IMR-90 (cell line): ENCODE measurements around the gene OR52B6. TPM values are rescaled to one million over a fixed set of nuclear protein-coding genes. Genes with fewer than 3 reads are reported as not detected.

Experiments
- ATAC-seq: fragments of 200-7000 bp; cut with Tn5 transposase; 2 replicates; pipeline ENCODE4 v1.9.1; 2020; ENCODE audit warnings: low read depth, mild to moderate bottlenecking, moderate library complexity
- BruUV-seq: library from RNA; stranded (reverse); fragments of 400-500 nt; replicated peaks from 2 replicates; lab custom pipeline; 2021; lab: Mats Ljungman, UMichigan
- CTCF ChIA-PET: fragments of 300-600 bp; formaldehyde crosslinking; extraction: SDS; loops from one replicate; lab custom pipeline; 2021; ENCODE audit warnings: antibody characterized with exemption; lab: Yijun Ruan, JAX
- POLR2A ChIA-PET: fragments of 300-600 bp; sonication (Branson Sonifier 250); formaldehyde crosslinking; loops from one replicate; lab custom pipeline; 2022; ENCODE audit warnings: antibody characterized with exemption; ENCODE audit not compliant: unreplicated experiment; lab: Charles Lee
- DNase-seq: peaks from one replicate; pipeline ENCODE4 v3.0.0; 2013
- H2AFZ ChIP-seq: replicated peaks from 2 replicates; pipeline ENCODE3; 2013; ENCODE audit warnings: low read length, mild to moderate bottlenecking; ENCODE audit not compliant: poor library complexity
- H2AK5ac ChIP-seq: 2 replicates; pipeline ENCODE4 v1.6.1; 2013; ENCODE audit warnings: low read depth, low read length, inconsistent platforms
- H2AK9ac ChIP-seq: replicated peaks from 2 replicates; pipeline ENCODE3; 2013; ENCODE audit warnings: mild to moderate bottlenecking, low read depth, low read length, moderate library complexity; ENCODE audit not compliant: poor library complexity
- H2BK120ac ChIP-seq: 2 replicates; pipeline ENCODE4 v1.6.1; 2013; ENCODE audit warnings: low read depth, low read length, inconsistent platforms
- H2BK15ac ChIP-seq: 3 replicates; pipeline ENCODE4 v1.6.1; 2013; ENCODE audit warnings: low read depth, low read length, inconsistent platforms
- H2BK20ac ChIP-seq: 2 replicates; pipeline ENCODE4 v1.6.1; 2013; ENCODE audit warnings: low read depth, mild to moderate bottlenecking, inconsistent platforms, low read length, moderate library complexity
- H2BK5ac ChIP-seq: 2 replicates; pipeline ENCODE4 v1.6.1; 2013; ENCODE audit warnings: mild to moderate bottlenecking, low read depth, low read length, inconsistent platforms; ENCODE audit not compliant: poor library complexity, severe bottlenecking
- H3K14ac ChIP-seq: replicated peaks from 2 replicates; pipeline ENCODE4 v1.6.1; 2013; ENCODE audit warnings: low read depth, low read length, inconsistent platforms
- H3K18ac ChIP-seq: 2 replicates; pipeline ENCODE4 v1.6.1; 2013; ENCODE audit warnings: low read depth, low read length, control low read depth
- H3K23ac ChIP-seq: 2 replicates; pipeline ENCODE4 v1.6.1; 2013; ENCODE audit warnings: low read depth, low read length, inconsistent platforms
- H3K27ac ChIP-seq: 2 replicates; pipeline ENCODE4 v1.5.1; 2013; ENCODE audit warnings: mild to moderate bottlenecking, control low read depth, low read length; ENCODE audit not compliant: insufficient read depth
- H3K27me3 ChIP-seq: 2 replicates; pipeline ENCODE4 v1.6.1; 2013; ENCODE audit warnings: low read length; ENCODE audit not compliant: control insufficient read depth, insufficient read depth
- H3K36me3 ChIP-seq: 2 replicates; pipeline ENCODE4 v1.6.1; 2013; ENCODE audit warnings: low read length, mixed read lengths; ENCODE audit not compliant: control insufficient read depth, insufficient read depth
- H3K4ac ChIP-seq: 2 replicates; pipeline ENCODE4 v1.6.1; 2013; ENCODE audit warnings: low read depth, low read length, inconsistent platforms
- H3K4me1 ChIP-seq: 2 replicates; pipeline ENCODE4 v1.6.1; 2013; ENCODE audit warnings: low read length, mixed read lengths; ENCODE audit not compliant: control insufficient read depth, insufficient read depth
- H3K4me2 ChIP-seq: 2 replicates; pipeline ENCODE4 v1.6.1; 2013; ENCODE audit warnings: low read depth, mild to moderate bottlenecking, control low read depth, low read length, moderate library complexity
- H3K4me3 ChIP-seq: 2 replicates; pipeline ENCODE4 v1.5.1; 2013; ENCODE audit warnings: low read depth, mild to moderate bottlenecking, control low read depth, low read length, moderate library complexity; ENCODE audit not compliant: insufficient read depth
- H3K56ac ChIP-seq: 2 replicates; pipeline ENCODE4 v1.6.1; 2013; ENCODE audit warnings: low read length, inconsistent platforms; ENCODE audit not compliant: insufficient read depth; ENCODE audit errors: extremely low read depth
- H3K79me1 ChIP-seq, 2 experiments: 2 replicates each; pipeline ENCODE4 v1.6.1; 2013; ENCODE audit warnings: low read length in 2 of 2, inconsistent platforms in 1 of 2, low read depth in 1 of 2
- H3K9ac ChIP-seq: 2 replicates; pipeline ENCODE4 v1.6.1; 2013; ENCODE audit warnings: low read depth, low read length, control low read depth
- H3K9me1 ChIP-seq: 2 replicates; pipeline ENCODE4 v1.6.1; 2013; ENCODE audit warnings: low read length, inconsistent platforms; ENCODE audit not compliant: insufficient read depth
- H3K9me3 ChIP-seq: 2 replicates; pipeline ENCODE4 v1.6.1; 2013; ENCODE audit warnings: low read length; ENCODE audit not compliant: control insufficient read depth, insufficient read depth
- H4K20me1 ChIP-seq: 2 replicates; pipeline ENCODE4 v1.6.1; 2013; ENCODE audit warnings: low read length, inconsistent platforms; ENCODE audit not compliant: insufficient read depth
- H4K5ac ChIP-seq: 2 replicates; pipeline ENCODE4 v1.6.1; 2013; ENCODE audit warnings: mild to moderate bottlenecking, low read depth, low read length, control low read depth
- H4K8ac ChIP-seq, 2 experiments: 2 replicates each; pipeline ENCODE4 v1.6.1; 2013; ENCODE audit warnings: low read depth in 2 of 2, low read length in 2 of 2, control low read depth in 1 of 2, inconsistent platforms in 1 of 2
- H4K91ac ChIP-seq: 2 replicates; pipeline ENCODE4 v1.6.1; 2013; ENCODE audit warnings: low read depth, low read length, inconsistent platforms; ENCODE audit not compliant: insufficient read depth
- CEBPB ChIP-seq: IDR thresholded peaks from 2 replicates; pipeline ENCODE4 v1.6.1; 2012; ENCODE audit warnings: low read depth, low read length, improper control_type of control experiment
- CTCF ChIP-seq: conservative IDR thresholded peaks from 2 replicates; pipeline ENCODE4 v1.5.1; 2012; ENCODE audit warnings: mild to moderate bottlenecking, low read depth, low read length, improper control_type of control experiment
- ELK1 ChIP-seq: fragments of 150-350 bp; IDR thresholded peaks from 2 replicates; pipeline ENCODE4 v1.6.1; 2016; ENCODE audit warnings: low read depth, mild to moderate bottlenecking, low read length, moderate library complexity, borderline replicate concordance
- FOS ChIP-seq: fragments of 150-350 bp; IDR thresholded peaks from 2 replicates; pipeline ENCODE4 v1.6.1; 2016; ENCODE audit warnings: low read depth, low read length
- MAFK ChIP-seq: IDR thresholded peaks from 2 replicates; pipeline ENCODE4 v1.6.1; 2012; ENCODE audit warnings: low read depth, low read length, improper control_type of control experiment
- MAZ ChIP-seq: IDR thresholded peaks from 2 replicates; pipeline ENCODE4 v1.6.1; 2012; ENCODE audit warnings: low read depth, mild to moderate bottlenecking, low read length, improper control_type of control experiment, moderate library complexity, borderline replicate concordance
- MXI1 ChIP-seq: IDR thresholded peaks from 2 replicates; pipeline ENCODE4 v1.6.1; 2012; ENCODE audit warnings: low read depth, mild to moderate bottlenecking, low read length, moderate library complexity, borderline replicate concordance
- NFE2L2 ChIP-seq: fragments of 150-350 bp; IDR thresholded peaks from 2 replicates; pipeline ENCODE4 v1.6.1; 2016; ENCODE audit warnings: low read depth, mild to moderate bottlenecking, low read length
- POLR2A ChIP-seq: IDR thresholded peaks from 2 replicates; pipeline ENCODE4 v1.6.1; 2012; ENCODE audit warnings: mild to moderate bottlenecking, low read depth, low read length
- RAD21 ChIP-seq: IDR thresholded peaks from 2 replicates; pipeline ENCODE4 v1.6.1; 2012; ENCODE audit warnings: low read length, improper control_type of control experiment
- RFX5 ChIP-seq: IDR thresholded peaks from 2 replicates; pipeline ENCODE4 v1.8.0; 2012; ENCODE audit warnings: low read depth, mild to moderate bottlenecking, low read length, moderate library complexity
- SMC3 ChIP-seq: fragments of 150-350 bp; IDR thresholded peaks from 2 replicates; pipeline ENCODE4 v1.6.1; 2016; ENCODE audit warnings: low read depth, mild to moderate bottlenecking, antibody characterized with exemption, low read length, moderate library complexity
- WGBS, 2 experiments: methylation state at CpG; one replicate each; pipeline versions ENCODE4 v1.1.5 to v1.1.7; 2013; ENCODE audit warnings: missing lambda C conversion rate in 2 of 2; ENCODE audit not compliant: insufficient read length in 1 of 2; ENCODE audit errors: extremely low coverage in 2 of 2; 5-methylcytosine and 5-hydroxymethylcytosine counted together
- dilution Hi-C: fragments of 300-500 bp; cut with HindIII; formaldehyde crosslinking; loops from one replicate; pipeline ENCODE4 v1.14.3; 2018; ENCODE audit warnings: low sequenced_read_pairs; ENCODE audit not compliant: unreplicated experiment
- in situ Hi-C: fragments of 300-500 bp; cut with MboI; formaldehyde crosslinking; loops from 3 replicates; pipeline ENCODE4 v1.14.3; 2019; ENCODE audit warnings: low sequenced_read_pairs, inconsistent platforms, mixed read lengths
- intact Hi-C: fragments of 100-400 bp; cut with micrococcal nuclease; formaldehyde crosslinking; loops from 2 replicates; pipeline ENCODE4 v1.10.0; 2022
- polyA plus RNA-seq, 3 experiments: library from polyadenylated mRNA; depleted of rRNA; stranded (reverse); fragments of >200 nt; gene quantifications; 2 replicates each; pipeline ENCODE4 v1.2.3, GENCODE V29; 2012; ENCODE audit warnings: low replicate concordance in 1 of 3
- total RNA-seq: library from RNA; depleted of rRNA; stranded (reverse); fragments of >200 nt; gene quantifications from 2 replicates; pipeline ENCODE4 v1.2.3, GENCODE V29; 2012

Gene OR52B6
- total and polyA plus RNA-seq, 2 of the 4 experiments (the other 2 are of a cell fraction), result not detected

- H2BK20ac ChIP-seq, result no peak within 1 kb of the TSS
- H3K4ac ChIP-seq, result no peak within 1 kb of the TSS; the same call in 1 of the 2 replicates
- no peaks in the 10 kb centered on the region for H3K36me3 ChIP-seq
- no peaks in the 10 kb centered on the region for H3K27me3 ChIP-seq
- no peak within 1 kb of the TSS for H2AK5ac ChIP-seq
- no peak within 1 kb of the TSS for H3K56ac ChIP-seq
- H3K4me3 ChIP-seq, result no peak within 1 kb of the TSS
- DNase-seq (no peak), ATAC-seq (no peak)
- ChIA-PET CTCF (no interaction called here), POLR2A (no interaction called here)
- H3K14ac ChIP-seq, result no peak within 1 kb of the TSS
- no peak for TF ChIP-seq CEBPB
- TF ChIP-seq SMC3, result no peak
- TF ChIP-seq POLR2A, result no peak
- no peak for TF ChIP-seq FOS
- TF ChIP-seq RAD21, result no peak
- no peak for TF ChIP-seq MXI1
- TF ChIP-seq ELK1, result no peak
- no peak for TF ChIP-seq MAFK
- no peak for TF ChIP-seq NFE2L2
- no peak for TF ChIP-seq RFX5
- TF ChIP-seq CTCF, result no peak
- no peak for TF ChIP-seq MAZ
- no peak within 1 kb of the TSS for H4K8ac ChIP-seq
- H3K9me1 ChIP-seq, result no peaks in the 10 kb centered on the region
- no peaks in the 10 kb centered on the region for H3K79me1 ChIP-seq
- no peak within 1 kb of the TSS for H2BK5ac ChIP-seq
- WGBS, 2 experiments, result no CpG with 5 or more reads among the region's 1 CpG
- no TSS peak for BruUV-seq
- no peak within 1 kb of the TSS for H4K91ac ChIP-seq
- H2BK15ac ChIP-seq, result no peak within 1 kb of the TSS
- H3K18ac ChIP-seq, result no peak within 1 kb of the TSS; the same call in 1 of the 2 replicates
- no peak within 1 kb of the TSS for H4K5ac ChIP-seq
- no peak within 1 kb of the TSS for H2AK9ac ChIP-seq
- dilution Hi-C loops (no loop called here), intact Hi-C loops (no loop called here), in situ Hi-C loops (no loop called here)
- H3K27ac ChIP-seq, result no peak within 1 kb of the TSS
- no peaks in the 10 kb centered on the region for H3K9me3 ChIP-seq
- no peak within 1 kb of the TSS for H3K4me2 ChIP-seq
- H4K20me1 ChIP-seq, result no peaks in the 10 kb centered on the region
- H2BK120ac ChIP-seq, result no peak within 1 kb of the TSS
- H2AFZ ChIP-seq, result no peak within 1 kb of the TSS
- no peak within 1 kb of the TSS for H3K9ac ChIP-seq
- H3K4me1 ChIP-seq, result no peaks in the 10 kb centered on the region
- no peak within 1 kb of the TSS for H3K23ac ChIP-seq
These were observed 32.2 kb upstream of the OR52B6 start, which contains the start of gene OR52H1 for GRCh38 chr11:5548440-5548839. OR52H1 (minus strand) TSS chr11:5548540; CDS start chr11:5545505, 3,035 bp downstream.
